CD14-positive monocyte (primary cell): ENCODE measurements around the gene RPUSD4. TPM values are rescaled to one million over a fixed set of nuclear protein-coding genes. Genes with fewer than 3 reads are reported as not detected.

ENCODE experiments used
- DNase-seq, 3 donors: peaks; one replicate each; pipeline ENCODE4 v3.0.0-alpha.2; 2011 to 2022
- H2AFZ ChIP-seq: 2 replicates; pipeline ENCODE4 v1.6.0; 2012; ENCODE audit warnings: mild to moderate bottlenecking, low read depth, low read length, inconsistent platforms; ENCODE audit not compliant: insufficient read depth, poor library complexity, severe bottlenecking
- H3K27ac ChIP-seq, 2 donors: 1 replicate in 1 of 2; 2 replicates in 1 of 2; pipeline ENCODE4 v1.5.1; 2012 to 2013; ENCODE audit warnings: low read length in 2 of 2, control low read depth in 1 of 2, inconsistent platforms in 1 of 2, low read depth in 1 of 2, mild to moderate bottlenecking in 1 of 2
- H3K27me3 ChIP-seq, 2 donors: one replicate each; pipeline versions ENCODE4 v1.6.0 to v1.6.1; 2011 to 2013; ENCODE audit warnings: low read length in 2 of 2; ENCODE audit not compliant: control insufficient read depth in 2 of 2, insufficient read depth in 2 of 2
- H3K36me3 ChIP-seq, 2 donors: replicated peaks in 1 of 2; 1 replicate in 1 of 2; 2 replicates in 1 of 2; pipeline versions ENCODE4 v1.5.1 to v1.6.1; 2012 to 2013; ENCODE audit warnings: low read length in 2 of 2, control low read depth in 1 of 2, inconsistent platforms in 1 of 2, mild to moderate bottlenecking in 1 of 2; ENCODE audit not compliant: insufficient read depth in 2 of 2, control insufficient read depth in 1 of 2
- H3K4me1 ChIP-seq, 2 donors: 1 replicate in 1 of 2; 2 replicates in 1 of 2; pipeline versions ENCODE4 v1.5.1 to v1.6.1; 2012 to 2013; ENCODE audit warnings: low read length in 2 of 2, control low read depth in 1 of 2, inconsistent platforms in 1 of 2, mild to moderate bottlenecking in 1 of 2, moderate library complexity in 1 of 2; ENCODE audit not compliant: insufficient read depth in 2 of 2, control insufficient read depth in 1 of 2
- H3K4me2 ChIP-seq: replicated peaks from 2 replicates; pipeline ENCODE3; 2012; ENCODE audit warnings: low read length, moderate library complexity, mild to moderate bottlenecking; ENCODE audit not compliant: poor library complexity, severe bottlenecking; ENCODE audit errors: extremely low read depth
- H3K4me3 ChIP-seq, 3 experiments: fragments of 200-600 bp in 1 of 3; sonication (generic) in 1 of 3; replicated peaks in 1 of 3; 1 replicate in 2 of 3; 2 replicates in 1 of 3; pipeline ENCODE4 v1.5.1; 2011 to 2013; ENCODE audit warnings: low read length in 3 of 3, mild to moderate bottlenecking in 3 of 3, control low read depth in 2 of 3, low read depth in 2 of 3, inconsistent platforms in 1 of 3, moderate library complexity in 1 of 3
- H3K79me2 ChIP-seq: 2 replicates; pipeline ENCODE4 v1.6.0; 2012; ENCODE audit warnings: mild to moderate bottlenecking, control low read depth, inconsistent platforms, low read length, moderate library complexity; ENCODE audit not compliant: insufficient read depth
- H3K9ac ChIP-seq: 2 replicates; pipeline ENCODE4 v1.6.0; 2017; ENCODE audit warnings: low read length, mild to moderate bottlenecking; ENCODE audit not compliant: insufficient read depth, poor library complexity, severe bottlenecking
- H3K9me3 ChIP-seq, 2 donors: replicated peaks in 1 of 2; 1 replicate in 1 of 2; 2 replicates in 1 of 2; pipeline versions ENCODE4 v1.5.1 to v1.6.1; 2012 to 2013; ENCODE audit warnings: low read length in 2 of 2, control low read depth in 1 of 2; ENCODE audit not compliant: control insufficient read depth in 1 of 2, insufficient read depth in 1 of 2
- H4K20me1 ChIP-seq: 2 replicates; pipeline ENCODE4 v1.6.0; 2012; ENCODE audit warnings: mild to moderate bottlenecking, low read length, control low read depth, moderate library complexity; ENCODE audit not compliant: insufficient read depth
- H3K27ac Mint-ChIP-seq, 7 donors: one replicate each; pipeline ENCODE4 v1.8.0; 2020; ENCODE audit warnings: mild to moderate bottlenecking in 7 of 7, mixed read lengths in 7 of 7, moderate library complexity in 6 of 7, inconsistent platforms in 2 of 7
- H3K27me3 Mint-ChIP-seq, 3 donors: one replicate each; pipeline ENCODE4 v1.8.0; 2021 to 2022; ENCODE audit warnings: low read depth in 3 of 3, mild to moderate bottlenecking in 3 of 3, mixed read lengths in 3 of 3, moderate library complexity in 3 of 3, inconsistent platforms in 1 of 3
- H3K36me3 Mint-ChIP-seq, 2 donors: one replicate each; pipeline ENCODE4 v1.8.0; 2020; ENCODE audit warnings: mixed read lengths in 2 of 2, inconsistent platforms in 1 of 2, mild to moderate bottlenecking in 1 of 2
- H3K4me1 Mint-ChIP-seq: one replicate; pipeline ENCODE4 v1.8.0; 2020; ENCODE audit warnings: mild to moderate bottlenecking, mixed read lengths
- H3K4me3 Mint-ChIP-seq, 2 donors: one replicate each; pipeline ENCODE4 v1.8.0; 2020; ENCODE audit warnings: mild to moderate bottlenecking in 2 of 2, mixed read lengths in 2 of 2, moderate library complexity in 1 of 2
- H3K9me3 Mint-ChIP-seq, 7 donors: one replicate each; pipeline ENCODE4 v1.8.0; 2020 to 2022; ENCODE audit warnings: mixed read lengths in 7 of 7, mild to moderate bottlenecking in 6 of 7, moderate library complexity in 6 of 7, inconsistent platforms in 2 of 7
- CTCF ChIP-seq: fragments of 200-600 bp; IDR thresholded peaks from one replicate; pipeline ENCODE4 v1.8.0; 2022; ENCODE audit warnings: antibody characterized with exemption, mild to moderate bottlenecking
- WGBS: methylation state at CpG from one replicate; pipeline ENCODE4 v1.1.5; 2013; ENCODE audit warnings: missing lambda C conversion rate; ENCODE audit not compliant: insufficient coverage; 5-methylcytosine and 5-hydroxymethylcytosine counted together
- intact Hi-C, 2 donors: fragments of 100-400 bp; cut with micrococcal nuclease; formaldehyde crosslinking; loops; one replicate each; pipeline versions ENCODE4 v1.15.0 to v1.15.1; 2023
- polyA plus RNA-seq, 3 donors: library from polyadenylated mRNA; depleted of rRNA in 1 of 3; unstranded in 2 of 3; stranded (reverse) in 1 of 3; fragments of 300-500 nt in 2 of 3; fragments of >200 nt in 1 of 3; fragmentation: Illumina TruSeq in 2 of 3; gene quantifications; 1 replicate in 2 of 3; 2 replicates in 1 of 3; pipeline ENCODE4 v1.2.3, GENCODE V29; 2012 to 2021

RPUSD4 gene
- polyA plus RNA-seq, 3 donors = 9.0 to 15.5 (median 10.3) TPM

DNA sequence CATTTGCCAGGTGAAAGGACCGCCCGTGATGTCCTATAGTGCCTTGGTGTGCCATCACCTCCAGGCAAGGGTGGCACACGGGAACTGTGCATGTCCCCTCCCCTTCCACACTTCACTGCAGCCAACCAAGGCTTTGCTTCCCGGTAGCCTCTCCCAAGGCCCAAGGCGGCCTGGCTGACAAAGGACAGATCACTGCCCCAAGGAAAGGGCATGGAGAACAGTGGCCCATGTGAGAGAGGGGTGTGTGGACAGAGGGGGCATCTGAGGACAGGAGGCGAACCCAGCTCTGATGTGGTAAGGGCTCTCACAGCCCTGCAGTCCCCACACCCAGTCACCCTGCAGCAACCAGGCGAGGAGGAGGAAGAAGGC is 50.4 kb downstream of the RPUSD4 start:
- Mint-ChIP-seq H3K4me1 (no peaks in the 10 kb centered on the region), H3K27ac (no peak overlapping the region), H3K36me3 (no peaks in the 10 kb centered on the region), H3K27me3 (peaks cover 2 to 3% (median 2%) of the 10 kb centered on the region in 3 donors), H3K9me3 (peaks cover 0 to 2% (median 0%) of the 10 kb centered on the region in 7 donors), H3K4me3 (no peak overlapping the region)
- Histone ChIP-seq H3K4me3 (no peak overlapping the region), H3K9ac (no peak overlapping the region), H2AFZ (no peak overlapping the region), H3K79me2 (no peaks in the 10 kb centered on the region), H3K36me3 (no peaks in the 10 kb centered on the region), H3K4me2 (no peak overlapping the region), H3K9me3 (no peaks in the 10 kb centered on the region), H3K27ac (no peak overlapping the region), H3K27me3 (no peaks in the 10 kb centered on the region), H4K20me1 (no peaks in the 10 kb centered on the region), H3K4me1 (no peaks in the 10 kb centered on the region)
- 73% methylated on average over 2 of the region's 7 CpGs for WGBS
- no peak for TF ChIP-seq CTCF
- intact Hi-C loops = no loop called here
- no peak for DNase-seq

DNA sequence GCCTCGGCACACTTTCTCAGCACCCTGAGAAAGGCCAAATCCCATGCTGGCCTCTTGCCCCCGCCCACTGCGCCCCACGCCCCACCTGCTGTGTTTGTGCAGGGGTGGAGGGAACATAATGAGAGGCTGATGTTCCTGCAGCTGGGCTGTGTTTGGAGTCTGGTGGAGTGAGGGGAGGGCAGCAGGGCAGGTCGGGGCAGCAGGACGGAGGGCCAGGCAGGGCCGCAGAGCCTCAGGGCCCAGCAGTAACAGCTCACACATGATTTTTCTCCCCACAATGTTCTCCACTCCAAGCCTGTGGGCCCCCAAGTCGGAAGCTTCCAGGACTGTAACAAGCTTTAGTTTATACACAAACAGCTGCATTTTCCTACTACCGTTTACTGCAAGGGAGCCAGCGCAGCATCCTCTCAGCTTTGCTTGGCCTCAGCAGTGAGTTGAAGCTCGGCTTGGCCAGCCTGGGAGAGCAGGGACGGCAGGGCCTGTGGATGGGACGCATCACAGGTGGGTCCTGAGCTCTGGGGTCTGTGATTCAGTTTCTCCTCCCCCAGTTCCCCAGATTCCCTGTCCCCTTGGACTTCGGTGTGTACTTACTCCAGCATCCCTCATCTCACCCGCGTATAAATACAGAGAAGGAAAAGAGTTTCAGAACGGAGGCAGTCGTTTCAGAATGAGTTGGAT is 51.0 kb downstream of the RPUSD4 start:
- Histone ChIP-seq H2AFZ (no peak overlapping the region), H3K27me3 (no peaks in the 10 kb centered on the region), H3K4me2 (no peak overlapping the region), H3K36me3 (no peaks in the 10 kb centered on the region), H3K9me3 (no peaks in the 10 kb centered on the region), H4K20me1 (no peaks in the 10 kb centered on the region), H3K9ac (no peak overlapping the region), H3K4me1 (no peaks in the 10 kb centered on the region), H3K4me3 (no peak overlapping the region), H3K27ac (no peak overlapping the region), H3K79me2 (no peaks in the 10 kb centered on the region)
- H3K4me3 Mint-ChIP-seq = no peak overlapping the region
- intact Hi-C loops = no loop called here
- no peak for TF ChIP-seq CTCF
- 92% methylated on average over 12 of the region's 18 CpGs for WGBS
- H3K4me1 Mint-ChIP-seq = no peaks in the 10 kb centered on the region
- no peaks in the 10 kb centered on the region for H3K36me3 Mint-ChIP-seq
- no peak overlapping the region for H3K27ac Mint-ChIP-seq
- peaks cover 2 to 3% (median 2%) of the 10 kb centered on the region in 3 donors for H3K27me3 Mint-ChIP-seq
- peaks cover 0 to 2% (median 0%) of the 10 kb centered on the region in 7 donors for H3K9me3 Mint-ChIP-seq
- DNase-seq = no peak
